ENCODE data around the gene CYP2D6. TPM values are rescaled to one million over a fixed set of nuclear protein-coding genes. Genes with fewer than 3 reads are reported as not detected.

Gene CYP2D6
- total RNA-seq, 1 experiment from 2014 or later: 0.55 TPM

- intact Hi-C loops (cut with micrococcal nuclease): no loop called here
- ATAC-seq (no peak), DNase-seq (no peak)
- Histone ChIP-seq H3K27me3 (ENCODE audit: low read length) (no peaks in the 10 kb centered on the region), H3F3A (ENCODE audit: low read length, unreplicated experiment) (no peaks in the 10 kb centered on the region), H3K4me2 (ENCODE audit: low read length) (no peak overlapping the region), H2AFZ (ENCODE audit: low read length) (no peak overlapping the region), H3K4me1 (ENCODE audit: insufficient read depth, low read length) (no peaks in the 10 kb centered on the region), H3K27ac (ENCODE audit: low read length) (no peak overlapping the region), H4K20me1 (ENCODE audit: low read length) (no peaks in the 10 kb centered on the region), H3K79me2 (ENCODE audit: low read length) (no peaks in the 10 kb centered on the region; the same call in 1 of the 2 replicates), H3K9me2 (replicated peaks; ENCODE audit: low read length) (no peaks in the 10 kb centered on the region), H3K9ac (ENCODE audit: low read length) (no peak overlapping the region), H3K36me3 (ENCODE audit: low read depth, low read length) (no peaks in the 10 kb centered on the region), H3K4me3 (ENCODE audit: low read length) (no peak overlapping the region), H3K9me3 (ENCODE audit: low read length) (no peaks in the 10 kb centered on the region)
- no peak for TF ChIP-seq EZH2 (IDR thresholded peaks at IDR 0.05; ENCODE audit: low read length, unreplicated experiment)
- TF ChIP-seq EZH2phosphoT487 (IDR thresholded peaks at IDR 0.05; ENCODE audit: borderline replicate concordance, low read length): no peak
- no peak for TF ChIP-seq CTCF (conservative IDR thresholded peaks at IDR 0.05; ENCODE audit: low read depth, low read length)
- BruUV-seq (replicated peaks): no TSS peak
- CTCF ChIA-PET: no interaction called here
- POLR2A ChIA-PET (ENCODE audit: unreplicated experiment): no interaction called here
Observed at GRCh38 chr22:42177891-42178336, 47.3 kb upstream of the CYP2D6 start.

DNA sequence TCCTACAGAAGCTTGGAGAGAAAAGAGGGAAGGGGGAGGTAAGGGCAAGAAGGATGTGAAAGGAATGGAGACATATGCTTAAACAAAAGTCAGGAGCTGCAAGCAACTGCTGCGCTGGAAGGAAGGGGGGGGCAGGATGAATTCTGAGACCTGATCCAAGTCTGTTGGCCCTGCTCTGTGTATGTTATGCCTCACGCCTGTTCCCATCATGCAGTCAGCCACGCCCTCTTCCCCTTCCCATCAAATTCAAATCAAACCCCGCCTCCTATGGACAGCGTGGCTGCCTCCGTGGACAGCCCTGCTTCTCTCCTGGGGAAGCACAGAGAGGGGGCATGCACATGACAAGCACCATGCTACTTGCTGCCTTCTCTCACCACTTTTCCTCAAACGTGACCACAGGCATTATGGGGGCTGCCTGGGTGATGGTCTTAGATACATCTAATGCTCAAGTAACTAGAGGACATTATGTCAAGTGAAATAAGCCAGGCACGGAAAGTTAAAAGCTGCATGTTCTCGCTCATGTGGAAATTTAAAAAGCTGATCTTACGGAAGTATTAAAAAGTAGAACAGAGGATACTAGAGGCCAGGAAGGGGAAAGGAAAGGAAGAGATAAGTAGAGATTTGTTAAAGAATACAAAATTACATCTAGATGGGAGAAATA, 45.8 kb upstream of the CYP2D6 start:
- Histone ChIP-seq H3K27me3 (ENCODE audit: low read length) (no peaks in the 10 kb centered on the region), H3K79me2 (ENCODE audit: low read length) (no peaks in the 10 kb centered on the region; the same call in 1 of the 2 replicates), H4K20me1 (ENCODE audit: low read length) (no peaks in the 10 kb centered on the region), H3K36me3 (ENCODE audit: low read depth, low read length) (no peaks in the 10 kb centered on the region), H3K4me2 (ENCODE audit: low read length) (no peak overlapping the region), H3K4me3 (ENCODE audit: low read length) (no peak overlapping the region), H3F3A (ENCODE audit: low read length, unreplicated experiment) (no peaks in the 10 kb centered on the region), H3K4me1 (ENCODE audit: insufficient read depth, low read length) (no peaks in the 10 kb centered on the region), H3K9me3 (ENCODE audit: low read length) (no peaks in the 10 kb centered on the region), H3K9me2 (replicated peaks; ENCODE audit: low read length) (no peaks in the 10 kb centered on the region), H3K9ac (ENCODE audit: low read length) (no peak overlapping the region), H3K27ac (ENCODE audit: low read length) (no peak overlapping the region), H2AFZ (ENCODE audit: low read length) (no peak overlapping the region)
- ChIA-PET CTCF (no interaction called here), POLR2A (ENCODE audit: unreplicated experiment) (no interaction called here)
- BruUV-seq (replicated peaks): no TSS peak
- ATAC-seq: no peak
- no peak for DNase-seq
- no peak for TF ChIP-seq CTCF (conservative IDR thresholded peaks at IDR 0.05; ENCODE audit: low read depth, low read length)
- TF ChIP-seq EZH2phosphoT487 (IDR thresholded peaks at IDR 0.05; ENCODE audit: borderline replicate concordance, low read length): no peak
- no peak for TF ChIP-seq EZH2 (IDR thresholded peaks at IDR 0.05; ENCODE audit: low read length, unreplicated experiment)
- intact Hi-C loops (cut with micrococcal nuclease): no loop called here

DNA sequence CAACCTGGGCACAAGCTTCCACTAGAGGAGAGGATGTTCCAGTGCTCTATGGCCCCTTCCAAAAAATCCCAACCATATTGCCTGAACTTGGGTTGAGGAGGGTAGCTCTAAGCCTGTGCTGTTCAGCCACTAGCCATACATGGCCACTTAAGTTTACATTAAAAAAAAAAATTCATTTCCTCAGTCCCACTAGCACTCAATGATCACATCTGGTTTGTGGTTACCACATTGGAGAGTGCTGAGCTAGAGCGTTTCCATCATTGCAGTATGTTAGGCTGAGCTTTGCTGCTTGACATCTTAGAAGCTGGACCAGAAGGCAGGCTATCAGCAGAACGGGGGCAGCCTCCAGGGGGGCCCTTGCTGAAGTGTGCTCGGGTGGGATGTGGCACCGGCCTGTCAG, 43.5 kb upstream of the CYP2D6 start:
- Histone ChIP-seq H3K36me3 (ENCODE audit: low read depth, low read length) (peaks cover under 1% of the 10 kb centered on the region; the same call in 1 of the 2 replicates), H3K4me3 (ENCODE audit: low read length) (no peak overlapping the region), H3K27ac (ENCODE audit: low read length) (no peak overlapping the region), H3K4me2 (ENCODE audit: low read length) (no peak overlapping the region), H3F3A (ENCODE audit: low read length, unreplicated experiment) (no peaks in the 10 kb centered on the region), H4K20me1 (ENCODE audit: low read length) (no peaks in the 10 kb centered on the region), H3K79me2 (ENCODE audit: low read length) (no peaks in the 10 kb centered on the region; the same call in 1 of the 2 replicates), H3K9me3 (ENCODE audit: low read length) (no peaks in the 10 kb centered on the region), H3K27me3 (ENCODE audit: low read length) (no peaks in the 10 kb centered on the region), H3K4me1 (ENCODE audit: insufficient read depth, low read length) (no peaks in the 10 kb centered on the region), H3K9ac (ENCODE audit: low read length) (no peak overlapping the region), H2AFZ (ENCODE audit: low read length) (no peak overlapping the region), H3K9me2 (replicated peaks; ENCODE audit: low read length) (no peaks in the 10 kb centered on the region)
- ChIA-PET CTCF (no interaction called here), POLR2A (ENCODE audit: unreplicated experiment) (no interaction called here)
- intact Hi-C loops (cut with micrococcal nuclease): no loop called here
- TF ChIP-seq EZH2 (IDR thresholded peaks at IDR 0.05; ENCODE audit: low read length, unreplicated experiment) (no peak), CTCF (conservative IDR thresholded peaks at IDR 0.05; ENCODE audit: low read depth, low read length) (no peak), EZH2phosphoT487 (IDR thresholded peaks at IDR 0.05; ENCODE audit: borderline replicate concordance, low read length) (no peak)
- ATAC-seq: no peak
- no TSS peak for BruUV-seq (replicated peaks)
- DNase-seq: no peak
